HTR-8/SVneo (cell line): Measurements from ENCODE around the gene PTTG1IP2.
"Not testable (repeated sequence)": the region's sequence is repeated elsewhere in the genome, so short reads cannot be mapped to it uniquely, and the experiment has no call there.

Experiments
- DNase-seq: peaks from one replicate; pipeline ENCODE4 v3.0.0; 2011; ENCODE audit warnings: low spot score, mixed read lengths; ENCODE audit not compliant: insufficient read length
- FAIRE-seq: peaks from 2 replicates; lab custom pipeline; 2011; peaks lifted over from hg19 to GRCh38; lab: Jason Lieb, UNC

PTTG1IP2 gene

DNA sequence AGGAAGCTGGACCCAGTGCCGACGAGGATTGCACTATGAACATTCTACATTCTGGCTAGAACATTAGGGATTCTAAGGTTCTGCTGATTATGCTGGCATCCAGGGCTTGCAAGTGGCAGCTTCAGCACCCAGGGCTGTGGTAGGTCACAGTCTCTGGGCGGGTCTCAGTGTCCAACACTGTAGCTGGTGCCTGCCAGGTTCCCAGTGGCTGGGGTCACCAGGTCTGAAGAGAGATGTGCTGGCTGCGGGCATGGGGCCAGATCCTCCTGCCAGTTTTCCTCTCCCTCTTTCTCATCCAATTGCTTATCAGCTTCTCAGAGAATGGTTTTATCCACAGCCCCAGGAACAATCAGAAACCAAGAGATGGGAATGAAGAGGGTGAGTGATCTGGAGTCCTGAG is at the start of gene PTTG1IP2:
Gene PTTG1IP2 (plus strand): TSS at position 86 of the 400 bp plus-strand sequence. CDS start 148 bp downstream, at position 234.
- no peak for DNase-seq
- no peak for FAIRE-seq

DNA sequence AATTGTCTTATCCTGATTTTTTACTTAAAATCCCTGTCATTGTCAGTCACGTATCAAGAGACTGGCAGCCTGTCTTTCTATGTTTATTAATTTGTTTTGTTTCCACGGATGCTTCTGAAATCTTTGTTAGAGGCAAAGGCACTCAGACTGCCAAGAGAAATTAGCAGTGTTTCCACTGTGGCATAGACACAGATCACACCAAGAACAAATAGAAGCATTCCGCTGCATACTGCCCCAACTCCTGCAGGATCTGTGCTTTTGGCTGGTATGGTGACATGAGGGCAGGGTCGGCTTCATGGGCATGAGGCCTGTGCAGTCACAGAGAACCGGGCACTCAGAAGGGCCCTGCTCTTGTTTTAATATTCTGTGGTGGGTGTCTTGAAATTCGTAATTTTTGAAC is 47.8 kb upstream of the PTTG1IP2 start:
- DNase-seq, result no peak
- FAIRE-seq, result no peak

DNA sequence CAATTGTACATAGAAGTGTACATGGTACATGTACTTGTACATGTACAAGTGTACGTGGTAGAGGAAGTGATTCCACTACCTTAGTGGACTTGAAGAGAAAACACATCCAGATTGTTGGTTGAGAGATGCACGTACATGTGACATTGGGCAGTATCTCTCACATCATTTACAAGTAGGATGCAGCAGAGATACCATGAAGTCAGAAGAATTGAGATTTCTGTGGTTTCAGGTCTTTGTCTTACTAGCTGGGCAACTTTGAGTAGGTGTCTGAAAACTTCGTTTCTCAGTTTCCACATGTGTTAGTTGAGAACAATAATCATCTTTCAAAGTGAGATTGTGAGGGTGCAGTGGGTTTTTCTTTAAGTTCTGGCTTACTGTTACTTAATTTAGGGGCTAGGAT is 44.7 kb upstream of the PTTG1IP2 start:
- no peak for DNase-seq
- no peak for FAIRE-seq

DNA sequence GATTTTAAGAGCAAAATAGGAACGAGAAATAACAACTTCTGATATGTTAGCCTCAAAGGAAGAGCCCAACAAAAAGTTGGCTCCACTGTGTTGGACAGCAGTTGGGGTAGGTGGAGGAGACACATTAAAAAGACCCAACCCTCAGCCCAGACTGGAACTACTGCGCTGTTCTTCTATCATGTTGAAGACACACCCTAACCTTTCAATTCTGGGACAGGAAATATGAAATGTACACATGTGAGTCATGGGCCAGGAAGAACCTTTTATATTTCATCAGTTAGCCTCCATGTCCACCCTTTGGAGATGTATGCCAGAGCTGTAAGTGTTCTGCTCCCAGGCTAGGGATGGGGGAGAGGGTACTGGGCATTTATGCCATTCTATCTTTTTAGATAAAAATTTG is 44.1 kb upstream of the PTTG1IP2 start:
- no peak for DNase-seq

DNA sequence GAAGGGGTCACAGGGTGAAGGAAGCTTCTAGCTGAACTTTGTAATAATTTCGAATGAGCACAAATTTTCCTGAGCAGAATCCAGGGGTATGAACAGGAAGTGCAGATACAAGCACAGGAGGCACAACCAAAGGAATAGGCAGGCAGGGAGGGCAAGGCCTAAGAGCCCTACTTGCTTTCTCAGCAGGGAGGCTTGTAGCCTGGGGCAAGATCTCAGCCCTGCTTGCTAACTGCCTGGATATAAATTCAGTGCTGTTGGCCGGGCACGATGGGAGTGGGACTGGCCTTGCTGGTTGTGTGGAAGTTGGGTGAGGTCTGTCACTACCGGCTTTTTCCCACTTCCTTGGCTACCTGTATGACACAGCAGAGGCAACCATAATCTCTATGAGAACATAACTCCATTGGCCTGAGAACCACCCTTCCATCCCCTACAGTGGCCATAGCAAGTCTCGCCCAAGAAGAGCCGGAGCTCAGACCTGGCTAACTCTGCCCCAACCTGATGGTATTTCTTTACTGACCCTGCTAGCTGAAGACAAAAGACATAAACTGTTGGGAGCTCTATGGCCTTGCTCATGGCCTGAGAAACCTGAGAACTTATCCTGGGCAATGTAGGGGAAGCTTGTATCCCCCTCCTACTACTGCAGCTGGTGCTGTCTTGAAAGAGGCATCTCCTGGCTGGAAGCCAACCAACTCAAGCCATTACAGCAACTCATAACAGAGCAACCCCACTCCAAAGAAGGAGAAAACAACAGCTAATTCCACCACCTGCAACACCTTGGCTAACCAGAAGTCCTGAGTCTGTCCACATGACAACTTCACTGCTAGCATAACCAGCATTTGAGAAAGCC is 38.6 kb upstream of the PTTG1IP2 start:
- FAIRE-seq (no peak), DNase-seq (no peak)

More for the DNA sequence above, 44.1 kb upstream of the PTTG1IP2 start:
- FAIRE-seq, result no peak

DNA sequence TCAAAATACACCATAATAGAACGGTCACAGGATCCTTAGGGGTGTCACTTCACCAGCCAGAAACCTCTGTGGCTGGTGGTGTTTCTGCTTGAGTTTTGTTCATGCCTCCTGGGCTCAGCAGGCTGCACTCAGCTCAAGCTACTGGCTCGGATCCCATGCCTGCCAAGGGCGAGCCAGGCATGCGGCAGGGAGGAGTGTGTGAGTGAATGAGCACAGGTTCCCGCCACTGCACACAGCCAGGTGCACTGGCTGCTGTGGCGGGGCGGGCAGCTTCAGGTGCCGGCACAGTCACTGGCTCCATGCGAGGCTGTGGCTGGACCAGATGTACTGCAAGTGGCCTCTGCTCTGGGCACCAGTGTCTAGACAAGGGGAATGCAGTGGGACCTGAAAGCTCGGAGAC is 36.7 kb upstream of the PTTG1IP2 start:
- FAIRE-seq, result no peak
- DNase-seq, result no peak

DNA sequence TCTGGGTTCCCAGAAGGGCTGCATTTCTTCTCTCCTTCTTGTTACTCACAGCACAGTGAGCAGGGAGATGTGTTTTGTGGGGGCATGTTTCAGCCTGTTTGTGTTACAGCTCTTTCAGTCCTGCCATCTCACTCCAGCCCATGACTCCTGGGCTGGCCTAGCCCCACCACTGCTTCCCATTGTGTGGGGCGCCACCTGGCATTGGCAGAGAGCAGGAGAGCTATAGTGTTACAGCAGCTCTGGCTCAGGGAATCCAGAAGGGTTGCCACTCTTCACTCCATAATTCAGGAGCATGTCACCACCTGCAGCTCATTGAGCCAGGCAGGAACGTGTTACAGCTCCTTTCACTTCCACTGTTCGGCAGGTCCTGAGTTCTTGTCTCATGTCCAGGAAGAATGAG is 36.2 kb upstream of the PTTG1IP2 start:
- no peak for FAIRE-seq
- no peak for DNase-seq

DNA sequence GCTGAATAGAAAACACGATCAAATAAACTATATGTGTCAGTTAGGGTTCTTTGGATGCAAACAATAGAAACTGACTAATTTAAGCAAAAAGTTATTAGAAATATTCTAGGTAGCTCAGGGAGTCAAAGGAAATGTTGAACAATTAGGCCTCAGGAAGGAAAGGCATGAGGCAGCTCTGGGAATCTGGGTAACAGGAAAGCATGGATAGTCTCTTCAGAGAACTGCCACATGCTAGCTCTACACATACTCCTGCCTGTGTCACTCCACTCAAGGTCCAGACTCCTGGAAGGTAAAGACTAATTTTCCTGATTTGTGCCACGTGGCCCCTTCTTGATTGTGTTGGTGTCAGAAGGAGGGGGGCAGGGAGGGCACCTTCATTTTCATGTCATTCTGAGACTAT is 23.8 kb upstream of the PTTG1IP2 start:
- DNase-seq (no peak), FAIRE-seq (no peak)

DNA sequence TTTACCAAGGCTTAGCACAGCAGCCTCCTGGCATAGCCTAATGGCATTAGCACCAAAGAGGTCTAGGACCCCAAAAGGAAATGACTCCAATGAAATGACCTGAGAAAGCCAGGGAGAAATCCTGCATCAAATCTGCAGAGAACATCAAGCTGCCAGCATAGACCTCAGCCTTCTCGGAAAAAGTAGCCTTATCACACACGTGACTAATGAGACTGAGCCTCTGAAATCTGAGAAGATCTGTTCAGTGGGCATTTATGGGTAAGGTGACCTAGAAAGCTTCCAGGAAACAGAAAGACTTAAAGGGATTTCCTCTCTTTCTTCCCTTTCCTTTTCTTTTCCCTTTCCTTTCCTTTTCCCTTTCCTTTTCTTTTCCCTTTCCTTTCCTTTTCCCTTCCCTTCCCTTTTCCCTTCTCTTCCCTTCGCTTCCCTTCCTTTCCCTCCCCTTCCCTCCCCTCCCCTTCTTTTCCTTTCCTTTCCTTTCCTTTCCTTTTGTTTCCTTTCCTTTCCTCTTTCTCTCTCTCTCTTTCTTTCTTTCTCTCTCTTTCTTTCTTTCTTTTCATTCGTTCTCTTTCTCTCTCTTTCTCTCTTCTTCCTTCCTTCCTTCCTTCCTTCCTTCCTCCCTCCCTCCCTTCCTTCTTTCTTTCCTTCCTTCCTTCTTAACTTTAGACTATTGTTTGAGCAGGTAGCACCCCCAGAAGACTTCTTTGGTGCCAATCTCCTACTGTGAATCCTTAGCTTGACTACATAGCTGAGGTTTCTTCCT is 23.1 kb upstream of the PTTG1IP2 start:
- FAIRE-seq (no peak), DNase-seq (no peak)

DNA sequence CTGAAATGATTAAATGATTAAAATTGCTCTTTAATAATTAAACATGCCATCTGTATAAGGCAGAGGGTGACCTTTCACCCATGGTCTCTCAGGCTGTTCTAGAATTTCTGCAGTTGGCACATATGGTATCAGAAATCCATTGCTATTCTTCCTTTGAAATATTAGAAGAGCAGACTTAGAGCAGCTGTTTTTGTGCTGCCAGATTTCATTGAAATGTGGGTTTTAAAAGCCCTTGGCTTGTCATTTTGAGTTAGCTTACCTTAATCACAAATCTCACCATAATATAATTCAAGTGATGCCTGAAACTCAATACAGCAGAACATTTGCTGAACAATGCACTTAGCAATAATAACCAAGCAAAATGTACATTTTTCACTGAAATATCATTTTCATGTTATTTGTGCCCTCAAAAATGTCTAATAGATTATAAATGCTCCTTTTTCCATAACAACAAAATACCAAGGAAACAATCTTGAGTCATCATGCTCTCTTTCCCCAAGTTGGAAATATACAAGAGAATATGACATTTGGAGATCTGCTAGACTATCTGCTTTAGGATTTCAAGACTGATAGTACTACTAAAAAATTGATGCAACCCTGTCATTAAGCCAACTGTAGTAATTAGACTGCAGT is 16.1 kb upstream of the PTTG1IP2 start:
- DNase-seq (no peak), FAIRE-seq (no peak)

DNA sequence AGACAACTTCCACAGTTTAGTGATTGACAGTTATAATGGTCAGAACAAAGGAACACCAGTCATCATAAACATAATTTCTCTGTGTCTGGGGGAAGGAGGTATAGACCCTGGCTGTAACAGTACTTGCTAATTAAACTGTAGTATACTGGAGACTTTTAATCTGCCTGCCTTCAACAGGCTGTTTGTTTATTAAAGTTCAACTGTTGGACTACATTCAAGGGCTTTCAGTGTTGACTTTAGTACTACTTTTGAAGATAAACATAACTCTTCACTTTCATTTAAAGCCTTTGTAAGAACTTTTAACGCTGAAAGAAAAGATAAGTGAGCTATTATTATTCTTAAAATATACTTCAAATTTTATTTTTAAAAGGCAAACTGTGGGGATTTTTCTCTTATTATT is 15.5 kb upstream of the PTTG1IP2 start:
- DNase-seq (no peak), FAIRE-seq (no peak)

DNA sequence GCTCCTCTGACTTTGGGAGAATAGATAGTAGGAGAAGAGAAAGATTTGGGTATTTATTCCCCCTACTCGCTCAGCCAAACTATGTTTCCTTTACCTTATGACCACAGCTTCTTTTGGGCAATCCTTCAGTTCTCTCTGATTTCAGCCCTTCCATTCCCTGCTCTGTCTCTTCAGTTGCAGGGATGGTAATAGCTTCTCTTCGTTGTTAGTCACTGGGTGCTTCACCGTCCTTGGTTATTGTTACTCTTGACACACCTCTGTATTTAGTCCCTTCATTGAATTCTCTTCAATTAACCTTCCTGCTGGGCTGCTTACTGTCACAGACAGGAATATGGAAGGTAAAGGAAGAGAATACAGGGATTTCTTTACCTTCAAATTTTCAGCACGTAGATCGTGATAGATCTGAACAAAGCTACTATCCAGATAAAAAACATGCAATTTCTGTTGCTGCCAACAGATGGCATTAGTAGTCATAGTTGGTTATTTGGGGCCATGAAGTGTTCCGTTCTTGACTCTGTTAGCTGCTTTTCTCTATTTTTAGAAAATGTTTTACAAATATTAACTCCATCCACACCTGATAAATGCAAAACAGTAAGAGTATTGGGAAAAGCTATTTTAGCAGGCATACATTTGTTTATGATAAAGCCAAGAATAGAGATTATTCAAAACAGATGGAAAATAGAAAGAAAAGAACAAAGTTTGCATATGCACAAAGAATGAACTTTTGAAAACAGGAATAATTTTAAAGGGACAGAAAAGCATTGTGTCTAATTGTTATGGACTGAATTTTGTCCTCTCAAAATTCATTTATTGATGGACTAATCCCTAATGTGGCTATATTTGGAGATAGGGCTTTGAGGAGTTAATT is 14.0 kb upstream of the PTTG1IP2 start:
- DNase-seq (peak; percentile 10), FAIRE-seq (no peak)

DNA sequence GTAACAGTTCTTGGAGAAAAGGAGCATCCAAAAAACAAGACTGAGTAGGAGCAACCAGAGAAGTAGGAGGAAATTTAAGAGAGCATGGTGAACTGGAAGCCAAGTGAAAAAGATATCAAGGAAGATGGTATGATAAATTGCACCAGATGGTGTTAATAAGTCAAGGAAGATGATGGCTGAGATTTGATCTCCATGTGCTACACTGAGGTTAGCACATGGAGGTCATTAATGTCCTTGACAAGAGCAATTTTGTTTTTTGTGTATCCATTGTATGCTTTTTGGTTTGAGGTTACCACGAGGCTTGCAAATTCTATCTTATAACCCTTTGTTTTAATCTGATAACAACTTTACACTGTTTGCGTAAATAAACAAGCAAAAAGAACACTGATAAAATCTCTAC is 11.3 kb upstream of the PTTG1IP2 start:
- DNase-seq (no peak), FAIRE-seq (no peak)

DNA sequence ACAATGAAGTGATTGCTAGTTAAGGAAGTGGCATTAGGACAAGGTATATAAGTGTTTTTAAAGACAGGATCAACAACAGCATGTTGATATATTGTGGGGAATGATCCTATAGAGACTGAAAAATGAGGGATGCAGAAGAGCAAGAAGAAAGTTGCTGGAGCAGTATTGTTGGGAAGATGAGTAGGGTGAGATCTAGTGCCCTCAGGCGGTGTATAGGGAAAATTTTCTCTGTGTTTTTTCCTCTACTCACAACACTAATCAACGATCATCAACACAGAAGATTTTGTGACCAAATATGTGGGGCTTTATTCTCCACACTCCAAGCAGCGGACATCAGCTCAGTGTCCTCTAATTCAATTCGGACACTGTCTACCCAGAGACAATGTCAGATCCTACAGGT is 9.6 kb upstream of the PTTG1IP2 start:
- FAIRE-seq (no peak), DNase-seq (no peak)

DNA sequence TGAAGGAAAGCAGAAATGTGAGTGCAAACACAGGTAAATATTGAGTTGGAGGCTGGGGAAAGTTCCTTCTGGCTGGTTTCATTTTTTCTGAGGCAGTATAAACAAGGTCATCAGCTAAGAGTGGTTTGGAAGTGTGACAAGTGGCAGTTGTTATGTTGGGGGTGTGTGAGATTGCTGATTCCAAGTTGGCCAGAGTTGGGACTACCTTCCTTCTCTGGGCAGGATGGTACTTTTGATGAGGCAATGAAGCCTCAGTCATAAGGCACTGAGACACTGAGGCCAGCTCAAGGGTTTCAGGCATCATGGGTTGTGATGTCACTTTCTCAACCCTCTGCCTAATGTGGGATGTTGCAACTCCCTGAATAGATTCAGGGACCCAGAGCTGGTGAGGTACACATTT is 8.2 kb upstream of the PTTG1IP2 start:
- DNase-seq, result no peak
- no peak for FAIRE-seq

DNA sequence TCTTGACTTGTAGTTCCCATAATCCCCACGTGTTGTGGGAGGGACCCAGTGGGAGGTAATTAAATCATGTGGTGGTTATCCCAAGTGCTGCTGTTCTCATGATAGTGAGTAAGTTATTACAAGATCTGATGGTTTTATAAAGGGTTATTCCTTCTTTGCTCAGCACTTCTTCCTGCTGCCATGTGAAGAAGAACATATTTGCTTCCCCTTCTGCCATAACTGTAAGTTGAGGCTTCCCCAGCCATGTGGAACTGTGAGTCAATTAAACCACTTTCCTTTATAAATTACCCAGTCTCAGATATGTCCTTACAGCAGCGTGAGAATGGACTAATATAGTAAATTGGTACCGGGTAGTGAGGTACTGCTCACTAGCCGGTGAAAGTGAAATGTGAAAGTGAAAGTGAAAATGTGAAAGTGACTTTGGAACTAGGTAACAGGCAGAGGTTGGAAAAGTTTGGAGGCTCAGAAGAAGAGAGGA is 6.2 kb upstream of the PTTG1IP2 start:
- not testable (repeated sequence) for DNase-seq, FAIRE-seq

DNA sequence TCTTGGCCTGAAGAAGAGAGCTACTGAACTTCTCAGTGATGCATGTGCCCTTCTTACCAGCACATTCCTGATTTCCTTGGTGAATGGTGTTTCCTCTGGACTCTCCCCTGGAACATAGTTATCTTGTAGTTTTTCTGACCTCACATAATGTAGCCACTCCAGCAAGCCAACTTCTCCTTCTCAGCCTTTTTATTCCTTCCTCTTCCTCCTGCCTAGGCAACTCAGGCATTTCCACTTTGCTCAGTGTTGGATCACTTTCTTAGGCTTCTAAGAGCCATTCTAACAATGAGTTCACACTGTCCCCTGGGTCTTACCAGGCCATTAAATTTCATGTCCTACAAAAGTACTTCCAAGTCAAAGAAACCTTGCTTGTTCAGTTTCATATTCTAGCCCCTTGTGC is 3.6 kb upstream of the PTTG1IP2 start:
- DNase-seq (no peak), FAIRE-seq (no peak)

DNA sequence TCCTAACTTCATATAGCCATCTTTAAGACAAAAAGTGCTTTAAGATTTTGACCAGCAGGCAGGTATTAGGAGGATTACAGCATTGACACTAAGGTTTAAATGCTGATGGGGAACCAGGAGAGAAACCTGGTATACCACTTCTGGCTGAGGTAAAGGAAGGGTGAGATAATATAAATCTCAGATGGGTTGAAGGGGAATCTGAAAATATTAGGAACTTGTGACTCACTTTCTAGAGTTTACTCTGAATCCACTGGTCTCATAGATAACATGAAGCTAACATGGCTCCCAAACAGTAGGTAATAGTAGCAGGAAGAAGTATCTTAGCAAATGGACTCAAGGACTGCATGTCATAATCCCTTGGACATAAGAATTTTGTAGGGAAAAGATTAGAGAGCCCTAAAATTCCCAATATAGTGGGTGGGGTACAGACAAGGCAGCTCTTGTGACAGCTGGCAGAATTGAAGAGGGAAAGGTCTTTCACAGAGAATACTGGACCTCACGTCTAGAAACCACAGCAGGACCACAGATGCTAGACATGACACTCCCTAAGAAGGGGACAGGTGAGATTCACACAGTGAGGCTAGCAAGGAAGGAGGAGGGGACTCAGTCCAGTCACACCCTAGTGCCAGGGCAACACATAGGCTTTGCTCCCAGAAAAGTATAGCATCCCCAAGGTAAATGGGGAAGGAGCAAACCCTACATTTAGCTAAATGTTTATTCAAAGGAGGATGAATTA is 3.5 kb downstream of the PTTG1IP2 start:
- FAIRE-seq (no peak), DNase-seq (no peak)

DNA sequence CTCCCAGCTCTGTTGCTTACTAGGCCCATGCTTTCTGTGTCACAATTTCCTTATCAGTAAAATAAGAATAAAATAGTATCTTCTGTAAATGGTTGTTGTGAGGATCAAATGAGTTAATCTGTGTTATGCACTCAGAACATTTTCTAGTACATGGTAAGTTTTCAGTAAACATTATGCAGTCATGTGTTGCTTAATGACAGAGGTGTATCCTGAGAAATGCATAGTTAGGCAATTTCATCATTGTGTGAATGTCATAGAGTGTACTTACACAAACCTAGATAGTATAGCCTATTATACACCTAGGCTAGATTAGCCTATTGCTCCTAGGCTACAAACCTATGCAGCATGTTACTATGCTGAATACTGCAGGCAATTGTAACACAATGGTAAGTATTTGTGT is 4.4 kb downstream of the PTTG1IP2 start:
- FAIRE-seq (peak; percentile 33), DNase-seq (no peak)
